PFSK-1 (cell line): ENCODE measurements around the gene UBP1.

Experiments
- FOXP2 ChIP-seq: optimal IDR thresholded peaks from 2 replicates; pipeline ENCODE3; 2011; ENCODE audit warnings: borderline replicate concordance, control low read depth, inconsistent platforms; ENCODE audit not compliant: insufficient read depth; ENCODE audit errors: extremely low read length, extremely low read depth
- POLR2AphosphoS5 ChIP-seq: IDR thresholded peaks from 2 replicates; pipeline ENCODE4 v1.6.1; 2012; ENCODE audit warnings: low read depth, mild to moderate bottlenecking, control low read depth, low read length, moderate library complexity
- REST ChIP-seq, 2 experiments: IDR thresholded peaks; 2 replicates each; pipeline versions ENCODE4 v1.6.1 to v1.8.0; 2011 to 2012; ENCODE audit warnings: low read depth in 2 of 2, low read length in 2 of 2, control low read depth in 1 of 2, inconsistent platforms in 1 of 2, mild to moderate bottlenecking in 1 of 2, moderate library complexity in 1 of 2; ENCODE audit not compliant: insufficient read depth in 1 of 2
- SIN3A ChIP-seq: IDR thresholded peaks from 2 replicates; pipeline ENCODE4 v1.6.1; 2012; ENCODE audit warnings: mild to moderate bottlenecking, low read length, moderate library complexity, borderline replicate concordance; ENCODE audit not compliant: insufficient read depth
- TAF1 ChIP-seq: IDR thresholded peaks from 2 replicates; pipeline ENCODE4 v1.6.1; 2012; ENCODE audit warnings: low read length, control low read depth, borderline replicate concordance; ENCODE audit not compliant: insufficient read depth

The UBP1 gene

GRCh38 chr3:33389908-33390307, 50.3 kb downstream of the UBP1 start:
- no peak for TF ChIP-seq FOXP2
- no peak for TF ChIP-seq POLR2AphosphoS5
- TF ChIP-seq REST (IDR thresholded peaks at IDR 0.05; ENCODE audit: insufficient read depth in 1 of 2, low read depth in 2 of 2, low read length in 2 of 2) = no peak
- no peak for TF ChIP-seq SIN3A
- TF ChIP-seq TAF1 = no peak

- no peak for TF ChIP-seq TAF1
- TF ChIP-seq REST (IDR thresholded peaks at IDR 0.05; ENCODE audit: insufficient read depth in 1 of 2, low read depth in 2 of 2, low read length in 2 of 2) = no peak
- no peak for TF ChIP-seq FOXP2
- no peak for TF ChIP-seq POLR2AphosphoS5
- TF ChIP-seq SIN3A = no peak
Measured at GRCh38 chr3:33388374-33389100, 51.7 kb downstream of the UBP1 start.

- TF ChIP-seq POLR2AphosphoS5 (no peak), SIN3A (no peak), FOXP2 (no peak), TAF1 (no peak), REST (IDR thresholded peaks at IDR 0.05; ENCODE audit: insufficient read depth in 1 of 2, low read depth in 2 of 2, low read length in 2 of 2) (no peak)
Measured at GRCh38 chr3:33386631-33387030, 53.6 kb downstream of the UBP1 start.

GRCh38 chr3:33385423-33385822, 54.8 kb downstream of the UBP1 start:
- TF ChIP-seq FOXP2 (no peak), SIN3A (no peak), POLR2AphosphoS5 (no peak), REST (IDR thresholded peaks at IDR 0.05; ENCODE audit: insufficient read depth in 1 of 2, low read depth in 2 of 2, low read length in 2 of 2) (peak; percentile 17 to 18; a peak in 1 of 4 replicates)

GRCh38 chr3:33383951-33384350, 56.3 kb downstream of the UBP1 start:
- no peak for TF ChIP-seq REST (IDR thresholded peaks at IDR 0.05; ENCODE audit: insufficient read depth in 1 of 2, low read depth in 2 of 2, low read length in 2 of 2)
- no peak for TF ChIP-seq TAF1
- TF ChIP-seq SIN3A = no peak
- TF ChIP-seq POLR2AphosphoS5 = no peak
- TF ChIP-seq FOXP2 = no peak
